OCI-LY1 (cell line): Measurements from ENCODE around the gene NLRP5.

ENCODE experiments used
- H2AFZ ChIP-seq: fragments of 200-600 bp; sonication (generic), shearing (Covaris generic); 2 replicates; pipeline ENCODE4 v1.6.0; 2014; ENCODE audit warnings: antibody characterized with exemption, mild to moderate bottlenecking, low read length
- H3F3A ChIP-seq: fragments of 200-600 bp; sonication (generic), shearing (Covaris generic); 2 replicates; pipeline ENCODE4 v1.6.0; 2014; ENCODE audit warnings: mild to moderate bottlenecking, antibody characterized with exemption, low read length, moderate library complexity; ENCODE audit not compliant: insufficient read depth
- H3K27ac ChIP-seq: fragments of 200-600 bp; sonication (generic); 2 replicates; pipeline ENCODE4 v1.5.1; 2014; ENCODE audit warnings: low read length, mixed run types, mild to moderate bottlenecking, low read depth; ENCODE audit not compliant: poor library complexity, severe bottlenecking
- H3K27me3 ChIP-seq: fragments of 200-600 bp; sonication (generic); 2 replicates; pipeline ENCODE4 v1.6.0; 2014; ENCODE audit warnings: antibody characterized with exemption, mild to moderate bottlenecking, low read length, moderate library complexity; ENCODE audit not compliant: insufficient read depth
- H3K36me3 ChIP-seq: fragments of 200-600 bp; sonication (generic); 2 replicates; pipeline ENCODE4 v1.6.1; 2014; ENCODE audit warnings: mild to moderate bottlenecking, antibody characterized with exemption, low read length, moderate library complexity, mixed read lengths; ENCODE audit not compliant: insufficient read depth
- H3K4me1 ChIP-seq: fragments of 200-600 bp; sonication (generic); 2 replicates; pipeline ENCODE4 v1.5.1; 2014; ENCODE audit warnings: mild to moderate bottlenecking, low read length, moderate library complexity; ENCODE audit not compliant: insufficient read depth, severe bottlenecking
- H3K4me2 ChIP-seq: fragments of 200-600 bp; sonication (generic), shearing (Covaris generic); 2 replicates; pipeline ENCODE4 v1.6.1; 2014; ENCODE audit warnings: low read length
- H3K4me3 ChIP-seq: fragments of 200-600 bp; sonication (generic); 2 replicates; pipeline ENCODE4 v1.5.1; 2014; ENCODE audit warnings: low read length, low read depth, mild to moderate bottlenecking, mixed read lengths; ENCODE audit not compliant: poor library complexity, severe bottlenecking
- H3K79me2 ChIP-seq: fragments of 200-600 bp; shearing (Covaris generic); 2 replicates; pipeline ENCODE4 v1.6.1; 2016; ENCODE audit warnings: mixed run types, low read length, mixed read lengths; ENCODE audit not compliant: insufficient read depth
- H3K9ac ChIP-seq: fragments of 200-600 bp; sonication (generic), shearing (Covaris generic); 2 replicates; pipeline ENCODE4 v1.6.1; 2014; ENCODE audit warnings: mild to moderate bottlenecking, low read length, mixed read lengths
- H3K9me2 ChIP-seq: fragments of 200-600 bp; sonication (generic), shearing (Covaris generic); 2 replicates; pipeline ENCODE4 v1.6.1; 2014; ENCODE audit warnings: low read depth, mild to moderate bottlenecking, low read length, mixed read lengths
- H3K9me3 ChIP-seq: fragments of 200-600 bp; shearing (Covaris generic); 2 replicates; pipeline ENCODE4 v1.6.1; 2014; ENCODE audit warnings: low read length, mixed read lengths
- H4K20me1 ChIP-seq: fragments of 200-600 bp; sonication (generic), shearing (Covaris generic); 2 replicates; pipeline ENCODE4 v1.6.0; 2016; ENCODE audit warnings: mild to moderate bottlenecking, low read length; ENCODE audit not compliant: insufficient read depth
- EZH2 ChIP-seq: fragments of 200-600 bp; sonication (generic), shearing (Covaris generic); IDR thresholded peaks from 2 replicates; pipeline ENCODE4 v1.8.0; 2017; ENCODE audit warnings: borderline replicate concordance, mixed run types, mild to moderate bottlenecking, antibody characterized with exemption, low read length, moderate library complexity, mixed read lengths
- TF ChIP-seq, protein P1 (sequence below): fragments of 200-600 bp; sonication (generic), shearing (Covaris generic); IDR thresholded peaks from 2 replicates; pipeline ENCODE4 v1.5.1; 2017; ENCODE audit warnings: mild to moderate bottlenecking, antibody characterized with exemption, low read length, moderate library complexity, mixed read lengths

NLRP5 gene

DNA sequence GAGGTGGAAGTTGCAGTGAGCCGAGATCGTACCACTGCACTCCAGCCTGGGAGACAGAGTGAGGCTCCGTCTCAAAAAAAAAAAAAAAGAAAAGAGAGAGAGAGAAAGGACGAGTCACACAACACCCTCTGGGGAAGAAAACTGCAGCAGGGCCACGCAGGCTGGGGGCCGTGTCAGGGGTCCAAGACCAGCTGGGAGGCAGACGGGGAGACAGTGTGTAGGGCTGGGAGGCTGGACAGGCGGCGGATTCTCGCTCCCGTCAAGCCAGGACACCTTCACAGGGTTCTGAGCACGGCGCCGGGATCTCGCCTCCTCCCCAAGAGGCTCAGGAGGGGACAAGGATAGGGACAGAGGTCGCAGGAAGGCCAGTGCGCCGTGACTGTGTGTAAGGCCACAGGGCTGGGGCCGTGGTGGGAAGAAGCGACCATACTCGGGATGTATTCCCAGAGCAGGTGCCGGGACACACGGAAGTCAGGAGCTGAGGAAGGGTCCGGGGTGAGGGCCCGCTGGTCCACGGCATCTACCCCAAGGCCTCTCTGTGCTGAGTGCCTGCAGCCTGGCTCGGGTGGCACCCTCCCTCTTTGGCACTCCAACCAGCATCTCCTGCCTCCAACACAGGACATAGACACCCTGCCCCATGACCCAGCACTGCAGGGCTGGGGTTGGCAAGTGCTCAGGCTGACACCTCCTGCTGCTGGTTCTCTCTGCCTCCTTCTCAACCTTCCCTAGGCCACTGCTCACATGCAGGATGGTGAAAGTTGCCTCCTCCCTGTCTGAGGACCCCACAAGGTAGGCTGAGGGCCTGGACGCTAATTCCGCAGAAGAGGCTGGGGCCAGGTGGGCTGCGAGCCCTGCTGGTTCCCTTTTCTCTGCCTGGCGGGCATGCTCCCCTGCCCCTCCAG lies 113.3 kb downstream of the NLRP5 start:
- Histone ChIP-seq H3K4me2 (no peak overlapping the region), H3K27me3 (no peaks in the 10 kb centered on the region), H3K4me1 (no peaks in the 10 kb centered on the region), H2AFZ (no peak overlapping the region), H3K9me3 (no peaks in the 10 kb centered on the region), H3K36me3 (peaks cover 37% of the 10 kb centered on the region), H3K4me3 (no peak overlapping the region), H3K9ac (no peak overlapping the region), H3F3A (no peaks in the 10 kb centered on the region), H3K27ac (no peak overlapping the region), H3K9me2 (no peaks in the 10 kb centered on the region), H3K79me2 (peaks cover 5% of the 10 kb centered on the region; the same call in 1 of the 2 replicates), H4K20me1 (no peaks in the 10 kb centered on the region)
- TF ChIP-seq, protein P1, sequence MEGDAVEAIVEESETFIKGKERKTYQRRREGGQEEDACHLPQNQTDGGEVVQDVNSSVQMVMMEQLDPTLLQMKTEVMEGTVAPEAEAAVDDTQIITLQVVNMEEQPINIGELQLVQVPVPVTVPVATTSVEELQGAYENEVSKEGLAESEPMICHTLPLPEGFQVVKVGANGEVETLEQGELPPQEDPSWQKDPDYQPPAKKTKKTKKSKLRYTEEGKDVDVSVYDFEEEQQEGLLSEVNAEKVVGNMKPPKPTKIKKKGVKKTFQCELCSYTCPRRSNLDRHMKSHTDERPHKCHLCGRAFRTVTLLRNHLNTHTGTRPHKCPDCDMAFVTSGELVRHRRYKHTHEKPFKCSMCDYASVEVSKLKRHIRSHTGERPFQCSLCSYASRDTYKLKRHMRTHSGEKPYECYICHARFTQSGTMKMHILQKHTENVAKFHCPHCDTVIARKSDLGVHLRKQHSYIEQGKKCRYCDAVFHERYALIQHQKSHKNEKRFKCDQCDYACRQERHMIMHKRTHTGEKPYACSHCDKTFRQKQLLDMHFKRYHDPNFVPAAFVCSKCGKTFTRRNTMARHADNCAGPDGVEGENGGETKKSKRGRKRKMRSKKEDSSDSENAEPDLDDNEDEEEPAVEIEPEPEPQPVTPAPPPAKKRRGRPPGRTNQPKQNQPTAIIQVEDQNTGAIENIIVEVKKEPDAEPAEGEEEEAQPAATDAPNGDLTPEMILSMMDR, result no peak
- no peak for TF ChIP-seq EZH2

GRCh38 chr19:56101095-56101494 lies 114.5 kb downstream of the NLRP5 start:
- Histone ChIP-seq H3K79me2 (peaks cover 5% of the 10 kb centered on the region; the same call in 1 of the 2 replicates), H3K9me2 (no peaks in the 10 kb centered on the region), H3K36me3 (peaks cover 30% of the 10 kb centered on the region), H3K4me2 (no peak overlapping the region), H3F3A (no peaks in the 10 kb centered on the region), H3K27me3 (no peaks in the 10 kb centered on the region), H2AFZ (no peak overlapping the region), H4K20me1 (no peaks in the 10 kb centered on the region), H3K27ac (no peak overlapping the region), H3K9me3 (no peaks in the 10 kb centered on the region), H3K4me1 (peaks cover 6% of the 10 kb centered on the region), H3K9ac (no peak overlapping the region), H3K4me3 (no peak overlapping the region)
- TF ChIP-seq EZH2, result no peak
- TF ChIP-seq, protein P1, result no peak

GRCh38 chr19:56101746-56102535 lies 115.4 kb downstream of the NLRP5 start:
- H3K4me1 ChIP-seq, result peaks cover 6% of the 10 kb centered on the region
- H3K9me3 ChIP-seq, result no peaks in the 10 kb centered on the region
- no peak overlapping the region for H2AFZ ChIP-seq
- H3F3A ChIP-seq, result no peaks in the 10 kb centered on the region
- no peak overlapping the region for H3K4me2 ChIP-seq
- H3K27me3 ChIP-seq, result no peaks in the 10 kb centered on the region
- H3K9me2 ChIP-seq, result no peaks in the 10 kb centered on the region
- no peaks in the 10 kb centered on the region for H4K20me1 ChIP-seq
- peaks cover 30% of the 10 kb centered on the region for H3K36me3 ChIP-seq
- TF ChIP-seq, protein P1, result no peak
- TF ChIP-seq EZH2, result no peak
- H3K79me2 ChIP-seq, result peaks cover 5% of the 10 kb centered on the region; the same call in 1 of the 2 replicates
- H3K9ac ChIP-seq, result no peak overlapping the region
- H3K27ac ChIP-seq, result no peak overlapping the region
- H3K4me3 ChIP-seq, result no peak overlapping the region
